ENCODE data around the gene EXOSC5. TPM values are rescaled to one million over a fixed set of nuclear protein-coding genes. Genes with fewer than 3 reads are reported as not detected.

EXOSC5 gene
- total RNA-seq, 4 donors from 2014 or later: 14.0 to 21.3 (median 19.8) TPM

- TF ChIP-seq CTCF (IDR thresholded peaks at IDR 0.05): no peak
- TF ChIP-seq EP300 (IDR thresholded peaks at IDR 0.05): no peak
- TF ChIP-seq POLR2A (IDR thresholded peaks at IDR 0.05): no peak
- no peaks in the 10 kb centered on the region for H3K27me3 ChIP-seq
- H3K36me3 ChIP-seq: no peaks in the 10 kb centered on the region
- no peak overlapping the region for H3K27ac ChIP-seq
- no peak overlapping the region for H3K4me3 ChIP-seq
- no peak for DNase-seq (ENCODE audit: low spot score in 2 of 2)
- H3K9me3 ChIP-seq: no peaks in the 10 kb centered on the region
- peaks cover 0 to 24% (median 5%) of the 10 kb centered on the region in 4 donors for H3K4me1 ChIP-seq
- WGBS, 2 donors: 95 to 99% methylated on average over 2 of the region's 2 CpGs
Observed at GRCh38 chr19:41369769-41370168, 27.4 kb downstream of the EXOSC5 start.

- no peak for TF ChIP-seq POLR2A (IDR thresholded peaks at IDR 0.05)
- no peak for TF ChIP-seq EP300 (IDR thresholded peaks at IDR 0.05)
- TF ChIP-seq CTCF (IDR thresholded peaks at IDR 0.05): no peak
- Histone ChIP-seq H3K36me3 (no peaks in the 10 kb centered on the region), H3K27ac (peak overlapping the region in 1 of 4 donors; percentile 50), H3K27me3 (no peaks in the 10 kb centered on the region), H3K9me3 (no peaks in the 10 kb centered on the region), H3K4me1 (peaks cover 0 to 21% (median 9%) of the 10 kb centered on the region in 4 donors), H3K4me3 (no peak overlapping the region)
- no peak for DNase-seq (ENCODE audit: low spot score in 2 of 2)
- WGBS, 2 donors: 74 to 77% methylated on average over 6 of the region's 6 CpGs
Observed at GRCh38 chr19:41367848-41368301, 29.3 kb downstream of the EXOSC5 start.

- WGBS, 2 donors: 96% methylated on average over 1 of the region's 1 CpG
- H3K27me3 ChIP-seq: no peaks in the 10 kb centered on the region
- H3K36me3 ChIP-seq: no peaks in the 10 kb centered on the region
- H3K4me1 ChIP-seq: peaks cover 0 to 21% (median 9%) of the 10 kb centered on the region in 4 donors
- H3K27ac ChIP-seq: no peak overlapping the region
- no peak for DNase-seq (ENCODE audit: low spot score in 2 of 2)
- H3K4me3 ChIP-seq: no peak overlapping the region
- TF ChIP-seq CTCF (IDR thresholded peaks at IDR 0.05) (no peak), POLR2A (IDR thresholded peaks at IDR 0.05) (no peak), EP300 (IDR thresholded peaks at IDR 0.05) (no peak)
- no peaks in the 10 kb centered on the region for H3K9me3 ChIP-seq
Observed at GRCh38 chr19:41366089-41366488, 31.1 kb downstream of the EXOSC5 start.

- WGBS, 2 donors: 75 to 77% methylated on average over 14 of the region's 14 CpGs
Observed at GRCh38 chr19:41364524-41365391, 32.4 kb downstream of the EXOSC5 start.

More at GRCh38 chr19:41364524-41365391, 32.4 kb downstream of the EXOSC5 start:
- no peaks in the 10 kb centered on the region for H3K27me3 ChIP-seq
- H3K4me3 ChIP-seq: peak overlapping the region; percentile 53 to 87 (median 86)
- H3K36me3 ChIP-seq: no peaks in the 10 kb centered on the region
- peaks cover 0 to 21% (median 9%) of the 10 kb centered on the region in 4 donors for H3K4me1 ChIP-seq
- no peaks in the 10 kb centered on the region for H3K9me3 ChIP-seq
- no peak for DNase-seq (ENCODE audit: low spot score in 2 of 2)
- TF ChIP-seq CTCF (IDR thresholded peaks at IDR 0.05) (no peak), POLR2A (IDR thresholded peaks at IDR 0.05) (no peak), EP300 (IDR thresholded peaks at IDR 0.05) (no peak)
- H3K27ac ChIP-seq: peak overlapping the region; percentile 95 to 100 (median 98)
